Activated CD8-positive, alpha-beta memory T cell treated with anti-CD3 and anti-CD28 coated beads, Interleukin-2, amount 50 U/mL, for 24 hours (primary cell): ENCODE results near the gene ZNF189.

ENCODE experiments used
- DNase-seq: peaks from one replicate; pipeline ENCODE4 v3.0.0-alpha.2; 2020; ENCODE audit errors: extremely low read depth

The ZNF189 gene

DNA sequence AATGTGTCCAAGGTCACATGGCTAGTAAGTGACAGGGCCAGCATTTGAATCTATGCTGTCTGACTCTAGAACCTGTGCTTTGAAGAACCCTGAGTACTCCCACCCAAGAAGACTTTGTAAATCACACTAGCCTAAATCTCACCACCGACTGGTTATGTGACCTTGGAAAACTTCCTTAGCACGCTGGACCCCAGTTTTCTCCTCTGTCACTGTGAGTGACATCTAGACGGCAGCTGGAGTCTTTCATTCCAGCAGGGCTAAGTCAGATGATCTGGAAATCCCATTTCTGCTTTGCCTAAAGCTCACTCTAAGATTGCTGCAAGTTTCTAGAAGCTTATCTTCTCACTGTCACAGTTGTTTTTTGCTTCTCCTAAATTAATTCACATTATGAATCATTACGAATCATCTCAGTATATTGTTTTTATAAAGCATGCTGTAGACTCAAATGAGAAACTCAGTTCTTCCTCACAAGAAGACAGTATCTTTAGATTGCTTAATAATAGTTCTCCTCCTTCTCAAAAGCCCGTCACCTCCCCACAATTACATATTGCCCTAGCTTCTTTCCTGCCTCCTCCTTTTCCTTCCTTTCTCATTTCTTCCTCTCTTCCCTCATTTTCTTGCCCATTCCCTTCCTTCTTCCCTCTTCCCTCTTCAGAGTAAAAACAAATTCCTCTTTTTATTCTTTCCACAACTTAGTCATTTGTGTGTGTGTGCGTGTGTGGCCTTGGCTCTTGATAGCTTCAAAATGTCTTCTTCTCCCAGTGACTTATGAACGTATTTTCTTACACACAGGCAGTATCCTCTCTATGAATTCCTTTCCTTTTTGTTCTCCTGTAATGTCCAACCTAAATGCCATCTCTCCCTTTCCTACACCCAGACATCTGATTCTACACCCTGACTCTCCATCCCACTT lies 20.1 kb downstream of the ZNF189 start:
- DNase-seq: no peak

DNA sequence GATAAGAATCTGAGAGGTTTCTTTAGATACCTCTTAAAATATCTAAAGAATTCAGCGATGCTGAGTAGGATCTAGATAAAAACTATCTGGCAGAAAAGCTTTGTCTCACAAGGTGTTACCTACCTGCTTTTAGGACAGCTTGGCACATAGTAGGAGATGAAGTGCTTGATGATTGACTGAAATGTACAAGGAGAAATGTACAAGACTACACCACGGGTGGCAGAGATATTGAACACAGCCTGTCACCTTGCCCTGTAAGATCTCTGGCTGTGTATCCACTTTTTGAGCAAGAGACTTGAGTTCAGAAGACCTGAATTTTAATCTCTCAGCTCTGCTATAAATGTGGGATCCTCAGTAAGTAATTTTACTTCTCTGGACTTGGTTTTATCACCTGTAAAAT lies 21.2 kb downstream of the ZNF189 start:
- DNase-seq: no peak

DNA sequence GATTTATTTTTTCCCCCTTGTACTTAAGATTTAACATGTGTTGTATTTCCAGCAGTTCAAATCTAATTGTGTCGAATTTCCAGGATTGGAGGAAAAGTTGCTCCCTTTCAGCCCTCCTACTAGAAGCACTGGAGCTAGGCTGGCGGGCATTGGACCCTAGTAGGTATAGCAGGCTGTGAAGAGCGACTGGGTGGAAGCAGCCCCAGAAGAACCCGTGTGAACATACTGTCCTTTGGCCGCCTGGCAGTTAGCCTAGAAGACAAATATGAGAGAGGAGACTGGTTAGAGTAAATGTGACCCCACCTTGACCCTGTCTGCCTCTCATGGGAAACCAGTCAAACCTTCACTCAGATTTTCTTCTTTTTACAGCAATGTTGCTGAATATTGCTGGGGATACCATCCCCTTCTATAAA lies 23.0 kb downstream of the ZNF189 start:
- DNase-seq: no peak

DNA sequence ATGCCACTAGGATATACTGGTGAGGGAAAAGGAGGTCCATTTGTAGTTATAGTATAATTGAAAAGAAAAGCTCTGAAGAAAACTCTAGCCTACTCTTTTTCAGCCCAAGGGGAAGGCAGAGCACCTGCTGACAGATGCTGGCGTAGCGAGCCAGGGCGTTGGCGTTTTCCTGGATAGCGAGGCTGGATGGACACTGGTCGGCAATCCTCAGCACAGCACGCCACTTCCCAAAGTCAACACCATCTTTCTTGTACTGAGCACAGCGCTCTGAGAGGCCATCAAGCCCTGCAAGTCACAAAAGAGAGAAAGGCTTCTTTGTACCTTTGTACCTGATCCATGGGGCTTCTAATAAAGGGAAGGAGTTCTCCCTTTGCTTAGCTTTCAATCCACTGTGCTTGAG lies 28.7 kb downstream of the ZNF189 start:
- no peak for DNase-seq

DNA sequence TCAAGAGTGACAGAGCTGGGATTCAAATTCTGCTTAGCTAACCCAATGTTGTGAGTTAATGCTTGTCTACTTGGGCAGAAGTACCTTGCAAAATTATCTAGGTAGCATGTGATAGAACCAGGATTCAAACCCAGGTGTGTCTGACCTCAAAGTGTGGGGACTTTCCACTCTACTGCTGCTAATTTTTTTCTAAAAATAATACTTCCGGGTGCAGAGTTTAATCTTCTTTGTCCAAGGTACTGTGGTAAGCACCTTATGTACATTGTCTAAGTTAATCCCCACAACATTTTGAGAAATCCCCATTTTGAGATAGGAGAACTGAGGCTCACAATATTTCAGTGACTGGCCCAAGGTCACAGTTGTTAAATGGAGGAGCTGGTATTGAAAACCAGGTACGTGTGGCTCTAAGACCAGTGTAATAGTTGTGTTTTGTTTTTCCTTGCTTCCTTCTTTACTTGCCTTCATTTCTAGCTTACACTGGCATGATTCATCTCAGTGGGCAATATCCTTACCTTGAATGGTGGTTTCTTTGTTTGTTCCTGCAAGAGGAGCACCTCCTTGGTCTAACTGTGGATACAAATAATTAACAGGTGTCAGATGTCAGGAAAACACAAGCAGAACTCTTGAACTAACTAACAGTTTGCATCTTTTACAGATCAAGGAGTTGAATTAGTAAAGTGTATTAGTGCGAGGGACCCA lies 29.5 kb downstream of the ZNF189 start:
- DNase-seq: no peak

DNA sequence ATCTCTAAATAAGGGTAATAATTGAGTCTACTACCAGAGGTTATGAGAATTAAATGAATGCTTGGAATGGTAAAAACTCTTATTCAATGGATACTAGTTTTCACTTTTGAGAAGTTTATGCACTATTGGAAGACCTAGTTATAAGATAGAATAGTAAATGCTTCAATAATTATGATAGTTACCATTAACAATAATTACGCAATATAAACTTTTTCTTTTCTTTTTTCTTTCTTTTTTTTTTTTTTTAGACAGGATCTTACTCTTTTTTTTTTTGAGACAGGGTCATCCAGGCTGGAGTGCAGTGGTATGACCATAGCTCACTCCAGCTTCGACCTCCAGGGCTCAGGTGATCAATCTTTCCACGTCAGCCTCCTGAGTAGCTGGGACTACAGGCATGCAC lies 30.3 kb downstream of the ZNF189 start:
- no peak for DNase-seq

DNA sequence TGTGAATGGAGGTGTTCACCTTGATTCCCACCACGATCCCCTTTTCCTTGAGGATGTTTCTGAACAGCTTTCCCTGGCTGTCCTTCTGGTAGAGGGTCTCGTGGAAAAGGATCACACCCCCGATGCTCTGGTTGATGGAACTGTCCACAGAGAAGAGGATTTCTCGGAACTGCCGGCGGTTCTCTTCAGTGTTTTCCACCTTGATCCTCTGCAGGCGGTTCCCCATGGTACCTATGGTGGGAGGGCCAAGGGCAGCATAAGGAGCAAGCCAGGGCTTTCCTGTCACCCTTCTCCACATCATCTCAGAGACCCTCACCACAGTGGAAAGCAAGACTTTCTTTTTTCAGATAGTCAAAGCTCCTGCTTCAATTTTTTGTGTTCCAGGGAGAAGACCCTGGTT lies 31.1 kb downstream of the ZNF189 start:
- DNase-seq: no peak

DNA sequence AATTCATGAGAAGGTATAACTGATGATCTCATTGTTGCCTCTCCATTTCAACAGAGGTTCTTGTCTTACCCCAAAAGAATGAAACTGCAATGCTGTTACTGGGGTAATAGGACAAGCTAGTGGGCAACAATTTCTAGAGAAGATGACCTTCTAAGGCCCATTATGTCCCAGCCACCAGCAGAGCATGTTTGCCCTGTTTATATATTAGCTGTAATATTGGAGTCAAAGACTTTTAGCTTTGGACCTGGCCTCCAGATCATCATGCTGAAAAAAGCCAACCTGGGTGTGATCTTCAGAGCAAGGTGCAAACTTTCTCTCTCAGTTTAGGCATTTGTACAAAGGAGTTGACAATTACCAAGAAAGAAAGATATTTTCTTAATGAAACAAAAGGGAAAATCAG lies 33.5 kb downstream of the ZNF189 start:
- DNase-seq: no peak

DNA sequence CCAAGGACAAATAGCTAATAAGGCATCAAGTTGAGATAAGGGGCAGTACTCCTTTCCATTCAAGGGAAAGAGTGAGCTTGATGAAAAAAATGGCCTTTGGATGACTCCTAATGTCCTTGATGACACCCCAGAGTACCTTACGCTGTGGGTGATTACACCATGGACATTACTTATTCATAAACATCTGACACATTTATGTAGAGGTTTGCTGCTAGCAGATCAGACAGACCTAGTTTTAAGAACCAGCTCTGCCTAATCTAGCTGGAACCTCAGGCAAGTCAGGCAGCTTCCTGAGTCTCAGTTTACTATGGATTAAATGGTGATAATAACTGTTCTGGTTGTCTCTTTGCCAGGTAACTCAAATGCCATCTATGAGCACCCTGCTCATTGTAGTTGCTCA lies 34.1 kb downstream of the ZNF189 start:
- DNase-seq: no peak

DNA sequence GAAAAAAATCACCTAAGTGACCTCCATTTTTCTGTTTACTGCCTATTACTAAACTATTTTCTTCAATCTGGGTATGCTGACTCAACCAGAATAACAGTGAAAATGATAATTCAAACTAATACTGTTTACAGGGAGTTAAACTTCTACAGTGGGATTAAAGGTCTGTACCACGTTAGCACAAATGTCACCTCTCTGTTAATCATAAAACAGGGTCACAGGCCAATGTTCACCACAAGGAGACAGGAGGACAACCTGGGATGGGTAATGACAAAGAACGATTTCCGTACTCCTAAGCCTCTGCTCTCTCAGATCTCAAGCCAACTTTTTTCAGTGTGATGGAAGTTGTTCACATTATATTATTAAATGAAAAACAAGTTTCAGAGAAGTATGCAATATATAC lies 34.6 kb downstream of the ZNF189 start:
- no peak for DNase-seq

DNA sequence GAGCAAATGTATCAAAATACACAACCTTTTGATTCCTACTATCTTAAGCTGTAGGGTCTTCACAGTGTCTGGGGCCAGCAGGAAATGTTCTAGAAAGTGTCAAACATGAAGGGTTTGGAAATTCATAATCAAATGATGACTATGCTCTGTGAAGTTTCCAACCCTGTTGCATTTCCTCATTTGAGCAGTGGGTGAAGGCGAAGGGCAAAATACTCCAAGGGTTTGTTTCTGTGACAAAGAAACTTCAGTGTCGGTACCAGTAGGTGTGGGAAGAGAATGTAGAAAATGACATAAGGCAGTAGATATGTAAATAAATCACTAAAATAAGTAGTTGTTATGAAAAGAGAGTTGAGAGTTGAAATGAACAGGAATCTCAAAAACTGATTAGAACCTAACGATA lies 36.3 kb downstream of the ZNF189 start:
- no peak for DNase-seq

DNA sequence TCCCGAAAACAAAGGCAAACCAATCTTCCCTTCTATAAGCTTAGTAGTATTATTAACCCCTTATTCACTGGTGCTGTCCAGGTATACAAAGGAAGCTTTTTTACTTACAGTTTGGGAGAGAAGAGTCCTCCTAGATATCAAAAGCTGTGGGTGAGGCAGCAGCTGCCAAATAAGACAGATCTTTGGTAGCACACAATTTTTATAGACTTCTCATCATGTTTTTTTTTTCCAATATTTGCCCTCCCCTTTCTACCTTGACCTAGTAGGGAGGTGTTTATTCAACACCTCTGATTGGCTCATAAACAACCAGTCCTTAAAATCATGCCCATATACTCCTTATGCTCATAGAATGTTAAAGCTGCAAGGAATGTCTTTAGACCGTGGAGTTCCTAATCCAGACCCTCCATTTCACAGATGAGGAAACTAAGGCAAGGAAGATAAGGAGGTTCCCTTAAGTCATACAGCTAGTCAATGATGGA lies 37.0 kb downstream of the ZNF189 start, which contains the start of gene ALDOB:
Gene ALDOB (minus strand): TSS at position 174 of the 479 bp plus-strand sequence. CDS start 4,887 bp downstream, outside the sequence.
- DNase-seq: no peak

DNA sequence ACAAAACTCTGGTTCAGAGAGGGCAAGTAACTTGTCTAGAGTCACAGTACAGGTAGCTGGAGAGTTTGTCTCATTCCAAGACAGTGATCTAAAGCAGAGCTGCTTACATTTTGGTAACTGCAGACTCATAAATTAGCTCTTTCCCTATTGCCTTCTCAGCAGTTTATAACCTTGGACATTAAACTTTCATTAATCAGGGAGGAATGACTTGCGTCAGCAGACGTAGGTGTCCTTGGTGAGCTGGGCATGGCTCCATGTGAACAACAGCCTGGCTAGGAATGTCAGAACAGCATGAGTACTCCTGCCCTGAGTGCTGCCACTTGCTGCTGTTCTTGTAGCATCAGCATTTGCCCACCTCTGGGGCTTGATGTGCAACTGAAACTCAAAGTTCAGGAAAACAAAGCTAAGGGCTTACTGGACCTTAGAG lies 39.2 kb downstream of the ZNF189 start:
- no peak for DNase-seq

DNA sequence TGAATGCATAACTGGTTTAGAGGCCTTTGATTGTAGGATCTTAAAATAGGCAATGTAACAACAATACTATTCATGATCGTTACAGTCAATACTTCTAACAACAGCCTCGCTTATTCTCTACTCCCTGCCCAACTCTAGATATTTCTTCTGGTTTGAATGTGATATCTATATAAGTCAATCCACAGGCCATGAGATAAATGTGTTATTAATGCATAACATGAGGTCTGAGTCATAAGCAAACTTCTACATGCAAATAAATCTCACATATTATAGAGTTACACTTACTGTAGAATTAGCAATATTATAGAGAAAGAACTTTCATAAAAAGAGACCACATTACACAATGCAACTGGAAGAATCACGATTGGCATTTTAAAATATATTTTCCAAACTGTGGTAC lies 39.9 kb downstream of the ZNF189 start:
- no peak for DNase-seq

DNA sequence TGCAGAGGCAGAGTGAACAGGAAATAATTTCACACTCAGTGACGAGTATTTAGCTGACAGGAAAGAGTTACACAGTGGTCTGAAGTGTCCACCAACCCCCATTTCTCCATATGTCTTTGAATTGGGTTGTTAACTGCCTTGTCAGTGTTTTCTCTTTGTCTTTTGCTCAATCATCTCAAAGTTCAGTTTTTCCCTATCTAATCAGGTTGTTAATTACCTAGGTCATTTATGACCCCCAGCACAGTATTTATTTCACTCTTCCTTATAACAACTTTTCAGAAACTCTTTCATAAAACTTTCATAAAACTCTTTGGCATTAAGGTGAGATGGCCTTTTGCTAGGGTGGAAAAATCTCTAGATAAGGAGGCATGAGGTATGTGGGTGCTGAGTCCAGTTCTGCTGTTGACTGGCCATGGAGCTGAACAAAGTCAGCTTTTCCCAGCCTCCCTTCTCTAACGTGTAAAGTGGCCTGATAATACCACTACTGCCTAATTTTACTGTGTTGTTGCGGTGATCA lies 42.1 kb downstream of the ZNF189 start:
- no peak for DNase-seq

DNA sequence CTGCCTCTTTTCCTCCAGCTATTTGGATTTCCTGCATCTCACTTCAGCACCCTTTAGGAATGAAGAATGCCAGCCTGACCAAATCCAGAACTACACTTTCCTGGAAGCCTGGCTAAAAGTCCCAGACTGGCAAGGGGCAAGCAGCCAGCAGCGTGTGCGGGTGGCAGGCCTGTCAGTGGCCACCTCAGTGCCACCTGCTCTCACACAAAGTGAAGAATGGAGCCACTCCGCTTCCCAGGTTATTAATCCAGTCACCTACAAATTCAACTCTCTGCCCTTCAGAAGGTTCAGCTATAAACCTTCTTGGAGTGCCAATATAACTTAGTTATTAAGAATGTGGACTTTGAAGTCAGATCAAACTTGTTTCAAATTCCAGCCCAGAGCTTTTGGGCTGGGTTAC lies 43.7 kb downstream of the ZNF189 start:
- no peak for DNase-seq

DNA sequence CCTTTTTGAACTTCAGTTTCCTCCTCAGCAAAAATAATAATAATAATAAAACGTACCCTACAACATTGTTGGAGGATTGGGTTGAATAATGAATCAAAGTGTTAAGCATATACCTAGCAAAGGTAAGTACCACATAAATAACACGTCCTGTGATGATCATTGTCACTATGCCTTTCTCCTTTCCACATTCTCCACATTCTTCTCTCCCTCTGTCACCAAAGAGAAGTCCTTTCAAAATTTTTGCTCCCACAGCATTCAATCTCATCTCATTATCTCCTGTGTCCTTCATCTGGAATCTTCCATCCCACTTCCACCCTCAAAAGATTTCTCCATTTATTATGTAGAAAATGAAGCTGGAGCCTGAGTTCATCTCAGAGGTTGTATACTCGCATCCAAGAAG lies 44.1 kb downstream of the ZNF189 start:
- DNase-seq: no peak

DNA sequence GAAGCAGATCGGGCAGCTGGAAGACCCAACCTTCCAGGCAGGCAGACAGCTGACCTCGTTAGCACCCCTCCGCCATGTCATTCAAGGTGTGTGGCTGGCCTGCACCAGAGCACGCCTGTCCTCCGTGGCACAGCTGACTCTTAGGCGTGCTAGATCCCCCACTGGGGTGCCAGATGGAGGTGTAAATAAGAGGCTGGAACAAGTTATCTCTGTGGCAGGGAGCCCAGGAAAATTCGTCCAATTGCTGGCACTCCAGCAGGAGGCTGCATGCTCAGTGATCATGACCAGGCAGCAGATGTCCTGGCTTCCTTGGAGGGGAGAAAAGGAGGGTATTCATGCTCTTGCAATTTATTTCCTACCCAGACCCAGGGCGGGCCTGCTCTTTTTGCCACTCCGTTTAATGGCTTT lies 44.7 kb downstream of the ZNF189 start:
- no peak for DNase-seq

DNA sequence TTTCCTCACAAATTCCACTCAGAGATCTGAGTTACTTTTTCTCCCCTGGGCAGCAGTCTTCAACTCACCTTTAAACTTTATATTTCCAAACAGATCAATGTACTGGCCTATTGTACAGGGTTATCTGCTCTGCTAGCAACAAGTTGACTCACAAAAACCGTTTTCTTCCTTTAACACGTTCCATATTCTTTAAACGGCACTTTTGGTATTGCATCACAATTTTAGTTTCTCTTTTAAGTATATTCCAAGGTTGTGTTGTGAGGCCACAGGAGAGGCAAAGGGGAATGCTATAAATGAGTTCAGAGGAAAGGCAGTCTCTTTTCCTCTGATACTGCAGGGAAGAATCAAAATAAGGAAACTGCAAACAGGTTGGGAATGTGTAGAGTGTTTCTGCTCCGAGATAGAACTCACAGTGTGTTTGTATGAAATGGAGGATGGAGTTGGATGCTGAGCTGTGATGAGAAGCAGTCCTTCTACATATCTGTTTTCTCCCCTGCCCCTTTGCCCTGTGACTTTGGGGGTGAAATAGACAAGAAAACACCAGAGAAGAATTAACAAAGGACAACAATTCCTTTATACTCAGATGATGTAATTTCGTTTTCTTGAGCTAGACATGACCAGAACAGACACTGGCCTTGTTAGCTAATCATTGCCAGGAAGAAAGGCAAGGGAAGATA lies 46.8 kb downstream of the ZNF189 start:
- no peak for DNase-seq

DNA sequence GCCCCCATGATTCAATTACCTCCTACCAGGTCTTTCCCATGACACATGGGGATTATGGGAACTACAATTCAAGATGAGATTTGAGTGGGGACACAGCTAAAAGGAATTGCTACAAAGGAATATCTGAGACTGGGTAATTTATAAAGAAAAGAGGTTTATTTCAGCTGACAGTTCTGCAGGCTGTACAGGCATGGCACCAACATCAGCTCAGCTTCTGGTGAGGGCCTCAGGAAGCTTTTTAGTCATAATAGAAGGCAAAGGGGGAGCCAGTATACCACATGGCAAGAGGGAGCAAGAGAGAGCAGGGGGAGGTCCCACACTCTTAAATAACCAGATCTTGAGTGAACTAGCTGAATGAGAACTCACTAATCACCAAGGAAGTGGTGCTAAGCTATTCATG lies 48.1 kb downstream of the ZNF189 start:
- no peak for DNase-seq

DNA sequence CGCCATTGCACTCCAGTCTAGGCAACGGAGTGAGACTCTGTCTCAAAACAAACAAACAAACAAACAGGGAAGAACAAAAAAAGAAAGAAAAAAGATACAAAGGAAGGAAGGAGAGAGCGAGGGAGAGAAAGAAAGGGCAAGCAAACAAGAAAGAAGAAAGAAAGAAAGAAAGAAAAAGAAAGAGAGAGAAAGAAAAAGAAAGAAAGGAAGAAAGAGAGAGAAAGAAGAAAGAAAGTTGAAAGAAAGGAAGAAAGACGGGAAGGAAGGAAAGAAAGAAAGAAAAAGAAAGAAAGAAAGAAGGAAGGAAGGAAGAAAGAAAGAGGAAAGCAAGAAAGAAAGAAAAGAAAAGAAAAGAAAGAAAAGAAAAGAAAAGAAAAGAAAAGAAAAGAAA lies 50.0 kb downstream of the ZNF189 start:
- DNase-seq: no peak

DNA sequence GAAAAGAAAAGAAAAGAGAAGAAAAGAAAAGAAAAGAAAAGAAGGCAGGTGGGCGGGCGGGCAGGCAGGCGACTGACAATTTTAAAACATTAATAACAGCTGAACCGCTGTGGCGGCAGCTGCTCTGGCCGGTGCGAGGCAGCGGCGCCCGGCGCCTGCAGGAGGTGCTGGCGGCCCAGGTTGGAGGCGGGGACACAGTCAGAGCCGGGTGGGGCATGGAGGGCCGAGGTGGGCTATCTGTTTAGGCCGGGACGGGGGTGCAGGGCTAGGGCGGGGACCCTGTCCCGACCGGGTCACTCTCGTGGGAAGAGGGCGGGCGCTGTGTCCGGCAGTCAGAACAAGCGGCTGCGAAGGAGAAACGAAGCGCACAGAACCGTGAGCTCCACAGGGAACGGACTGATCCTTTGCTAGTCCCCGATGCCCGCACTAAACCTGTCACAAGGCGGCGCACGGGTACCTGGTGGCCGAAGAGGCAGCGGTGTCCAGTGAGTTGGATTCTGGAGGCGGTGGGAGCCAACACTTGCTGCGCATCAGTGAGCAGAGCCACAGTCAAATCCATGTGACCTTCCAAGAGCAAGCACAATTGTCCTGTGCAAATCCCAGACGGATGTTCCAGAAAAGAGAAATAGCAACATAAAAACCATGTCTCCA lies 50.5 kb downstream of the ZNF189 start:
- DNase-seq: no peak
